Ishikawa (cell line): ENCODE measurements around the gene TF.

Experiments used
- CEBPB ChIP-seq: IDR thresholded peaks from 2 replicates; pipeline ENCODE4 v1.6.1; 2012
- CREB1 ChIP-seq: IDR thresholded peaks from 2 replicates; pipeline ENCODE4 v1.6.1; 2012; ENCODE audit warnings: low read depth
- EGR1 ChIP-seq: IDR thresholded peaks from 2 replicates; pipeline ENCODE4 v1.6.1; 2012
- EP300 ChIP-seq: IDR thresholded peaks from 2 replicates; pipeline ENCODE4 v1.6.1; 2012; ENCODE audit warnings: borderline replicate concordance
- FOXM1 ChIP-seq: IDR thresholded peaks from 2 replicates; pipeline ENCODE4 v1.6.1; 2012; ENCODE audit warnings: low read depth, borderline replicate concordance
- MAX ChIP-seq: IDR thresholded peaks from 2 replicates; pipeline ENCODE4 v1.6.1; 2012
- NFIC ChIP-seq: IDR thresholded peaks from 2 replicates; pipeline ENCODE4 v1.6.1; 2012
- RAD21 ChIP-seq: IDR thresholded peaks from 2 replicates; pipeline ENCODE4 v1.6.1; 2012; ENCODE audit warnings: low read depth
- REST ChIP-seq: IDR thresholded peaks from 2 replicates; pipeline ENCODE4 v1.6.1; 2012; ENCODE audit warnings: low read depth, mild to moderate bottlenecking
- TAF1 ChIP-seq: IDR thresholded peaks from 2 replicates; pipeline ENCODE4 v1.6.1; 2012; ENCODE audit warnings: low read depth, mild to moderate bottlenecking
- TCF12 ChIP-seq: IDR thresholded peaks from 2 replicates; pipeline ENCODE4 v1.6.1; 2012; ENCODE audit warnings: low read depth
- TEAD4 ChIP-seq: IDR thresholded peaks from 2 replicates; pipeline ENCODE4 v1.6.1; 2012
- USF1 ChIP-seq: IDR thresholded peaks from 2 replicates; pipeline ENCODE4 v1.6.1; 2012
- YY1 ChIP-seq: IDR thresholded peaks from 2 replicates; pipeline ENCODE4 v1.6.1; 2012; ENCODE audit warnings: low read depth
- ZBTB7A ChIP-seq: IDR thresholded peaks from 2 replicates; pipeline ENCODE4 v1.6.1; 2012; ENCODE audit warnings: low read depth

The TF gene

GRCh38 chr3:133756716-133757694 is 10.8 kb downstream of the TF start:
- TF ChIP-seq TEAD4 (no peak), FOXM1 (no peak), ZBTB7A (no peak)

- no peak for TF ChIP-seq FOXM1
- no peak for TF ChIP-seq TCF12
- TF ChIP-seq NFIC: no peak
- TF ChIP-seq EP300: no peak
- TF ChIP-seq MAX: no peak
- no peak for TF ChIP-seq CREB1
- no peak for TF ChIP-seq RAD21
- TF ChIP-seq YY1: no peak
- TF ChIP-seq EGR1: no peak
- TF ChIP-seq ZBTB7A: no peak
- TF ChIP-seq REST: no peak
- TF ChIP-seq CEBPB: no peak
- no peak for TF ChIP-seq TAF1
Measured at GRCh38 chr3:133757701-133758567, 11.7 kb downstream of the TF start.

GRCh38 chr3:133758568-133758928 is 12.4 kb downstream of the TF start:
- TF ChIP-seq TEAD4 (no peak), MAX (no peak), ZBTB7A (no peak), REST (no peak), USF1 (no peak), CREB1 (no peak)

GRCh38 chr3:133758964-133759739 is 13.0 kb downstream of the TF start:
- TF ChIP-seq CREB1 (no peak), RAD21 (no peak), TAF1 (no peak), CEBPB (no peak), ZBTB7A (no peak), TEAD4 (no peak), TCF12 (no peak), REST (no peak), FOXM1 (no peak), EGR1 (no peak)
